Measurements from ENCODE around the gene CHODL.
A peak's percentile ranks its signal among the peaks of the same experiment; 100 is the strongest.

CHODL gene

GRCh38 chr21:18294100-18294499 is 49.5 kb downstream of the CHODL start:
- no peak for DNase-seq

- peak; percentile 91 for DNase-seq
Observed at GRCh38 chr21:18298228-18298627, 53.6 kb downstream of the CHODL start.
